ENCODE results near the gene TIMM17A. TPM values are rescaled to one million over a fixed set of nuclear protein-coding genes. Genes with fewer than 3 reads are reported as not detected.
"Not testable (repeated sequence)": the region's sequence is repeated elsewhere in the genome, so short reads cannot be mapped to it uniquely, and the experiment has no call there.

The TIMM17A gene
- total and polyA plus RNA-seq, 10 donors: 20.8 to 38.3 (median 29.6) TPM

- peaks cover 0 to 25% (median 9%) of the 10 kb centered on the region in 7 donors for H3K27me3 ChIP-seq (replicated peaks in 1 of 7)
- 60 to 70% (median 62%) methylated on average over 16 to 19 of the region's 19 CpGs for WGBS, 5 donors
- TF ChIP-seq POLR2AphosphoS5 (IDR thresholded peaks at IDR 0.05) (no peak), CTCF (IDR thresholded peaks at IDR 0.05 in 8 of 11, conservative IDR thresholded peaks at IDR 0.05 in 3 of 11) (no peak), POLR2A (IDR thresholded peaks at IDR 0.05) (no peak)
- intact Hi-C loops (cut with DNase I; ENCODE audit: low total_unique reads): no loop called here
- no peaks in the 10 kb centered on the region for H3K9me3 ChIP-seq
- DNase-seq: no peak
- no peaks in the 10 kb centered on the region for H3K4me1 ChIP-seq
- no peak overlapping the region for H3K27ac ChIP-seq
- peaks cover 0 to 22% (median 0%) of the 10 kb centered on the region in 6 donors for H3K36me3 ChIP-seq
- no peak overlapping the region for H3K4me3 ChIP-seq
Measured at GRCh38 chr1:202018468-202019234, 63.3 kb downstream of the TIMM17A start.

GRCh38 chr1:202019235-202019558, 63.9 kb downstream of the TIMM17A start:
- H3K27ac ChIP-seq; H3K4me1 ChIP-seq; DNase-seq; H3K9me3 ChIP-seq; intact Hi-C loops (cut with DNase I; ENCODE audit: low total_unique reads); H3K4me3 ChIP-seq: not testable (repeated sequence)
- Histone ChIP-seq H3K27me3 (replicated peaks in 1 of 7) (peaks cover 0 to 25% (median 9%) of the 10 kb centered on the region in 7 donors), H3K36me3 (peaks cover 0 to 17% (median 0%) of the 10 kb centered on the region in 6 donors)
- 83 to 88% (median 87%) methylated on average over 7 to 8 of the region's 8 CpGs for WGBS, 5 donors

Small RNAs within 50 kb of the gene (microRNA-seq; reads per million reads assigned to microRNA genes)
- gene MIR6740: 0 to 0.57 (median 0.35) reads per million in 3 donors

Small RNAs within 50 kb of the gene (small RNA-seq; reads per million reads assigned to genes)
- gene MIR6740: 0 to 0.28 (median 0.25) reads per million in 4 donors
- 0 reads per million in 4 donors for gene RF00156

Other genes with a start within 250 kb of the TIMM17A start
- 10 to 100 TPM; 24.1 to 35.7 (median 29.1) TPM for gene IPO9, start 126.3 kb upstream of the TIMM17A start, total RNA-seq
- 10 to 100 TPM; 13.8 to 17.4 (median 14.5) TPM for gene IPO9, start 126.3 kb upstream of the TIMM17A start, polyA plus RNA-seq
- 10 to 100 TPM in 1 of 7 donors, 1 to 10 TPM in 6; 4.8 to 13.3 (median 8.0) TPM for gene SHISA4, start 66.6 kb upstream of the TIMM17A start, total RNA-seq
- 1 to 10 TPM; 3.2 to 4.3 (median 3.9) TPM for gene SHISA4, start 66.6 kb upstream of the TIMM17A start, polyA plus RNA-seq
- 10 to 100 TPM; 10.2 to 21.0 (median 12.5) TPM for gene LMOD1, start 9.0 kb upstream of the TIMM17A start, total RNA-seq
- 10 to 100 TPM in 1 of 3 donors, 1 to 10 TPM in 2; 4.2 to 11.5 (median 7.6) TPM for gene LMOD1, start 9.0 kb upstream of the TIMM17A start, polyA plus RNA-seq
- gene RNPEP, start 27.1 kb downstream of the TIMM17A start, total RNA-seq: 10 to 100 TPM; 44.6 to 69.0 (median 62.6) TPM
- 10 to 100 TPM; 24.8 to 46.2 (median 42.0) TPM for gene RNPEP, start 27.1 kb downstream of the TIMM17A start, polyA plus RNA-seq
- 1 to 10 TPM in 4 of 7 donors, under 1 TPM in 3; 0.43 to 2.9 (median 1.2) TPM for gene ELF3, start 55.1 kb downstream of the TIMM17A start, total RNA-seq
- gene ELF3, start 55.1 kb downstream of the TIMM17A start, polyA plus RNA-seq: 1 to 10 TPM in 1 of 3 donors, under 1 TPM in 2; 0.24 to 3.4 (median 0.96) TPM
- not detected for gene GPR37L1, start 167.4 kb downstream of the TIMM17A start, total RNA-seq
- gene GPR37L1, start 167.4 kb downstream of the TIMM17A start, polyA plus RNA-seq: under 1 TPM in 1 of 3 donors, not detected in 2; 0.16 TPM
- 100 to 1,000 TPM in 2 of 7 donors, 10 to 100 TPM in 5; 36.2 to 104 (median 78.0) TPM for gene ARL8A, start 189.2 kb downstream of the TIMM17A start, total RNA-seq
- gene ARL8A, start 189.2 kb downstream of the TIMM17A start, polyA plus RNA-seq: 10 to 100 TPM; 16.2 to 31.4 (median 18.4) TPM
- gene PTPN7, start 205.1 kb downstream of the TIMM17A start, total RNA-seq: 10 to 100 TPM; 33.1 to 49.0 (median 42.3) TPM
- gene PTPN7, start 205.1 kb downstream of the TIMM17A start, polyA plus RNA-seq: 10 to 100 TPM; 27.8 to 34.2 (median 34.0) TPM
- gene LGR6, start 238.3 kb downstream of the TIMM17A start, total RNA-seq: 10 to 100 TPM in 3 of 7 donors, 1 to 10 TPM in 4; 1.9 to 24.5 (median 8.6) TPM
- gene LGR6, start 238.3 kb downstream of the TIMM17A start, polyA plus RNA-seq: 1 to 10 TPM in 2 of 3 donors, under 1 TPM in 1; 0.61 to 3.3 (median 2.0) TPM

All from spleen (tissue), 11 donors.